ENCODE measurements around the gene NDUFS4.

NDUFS4 gene

DNA sequence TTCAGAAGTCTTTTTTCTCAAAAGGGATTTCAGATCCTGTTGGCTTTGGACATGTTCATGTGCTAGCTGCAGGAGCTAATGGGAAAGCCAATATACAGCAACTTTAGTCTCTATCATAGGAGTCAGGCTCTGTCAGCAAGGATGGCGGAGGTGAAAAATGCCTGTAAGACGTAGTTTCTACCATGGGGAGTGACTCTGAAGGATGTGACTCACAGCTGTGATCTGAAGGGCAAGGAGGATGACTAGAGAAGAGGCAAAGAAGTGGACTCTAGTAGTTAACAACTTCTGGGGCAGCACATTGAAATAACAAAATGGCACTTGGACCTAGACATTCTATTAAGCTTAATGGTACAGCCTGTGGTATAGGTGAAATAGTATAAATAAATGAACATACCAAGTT lies 3.1 kb upstream of the NDUFS4 start:
- no peaks in the 10 kb centered on the region for H3K9me3 Mint-ChIP-seq
- DNase-seq (ENCODE audit: low spot score in 2 of 2), result no peak
- H3K27ac Mint-ChIP-seq, result no peak overlapping the region
- H3K36me3 Mint-ChIP-seq, result peaks cover 5% of the 10 kb centered on the region
- peaks cover 17% of the 10 kb centered on the region for H3K4me1 Mint-ChIP-seq
- H3K4me3 Mint-ChIP-seq, result no peak overlapping the region
- no peak for ATAC-seq

DNA sequence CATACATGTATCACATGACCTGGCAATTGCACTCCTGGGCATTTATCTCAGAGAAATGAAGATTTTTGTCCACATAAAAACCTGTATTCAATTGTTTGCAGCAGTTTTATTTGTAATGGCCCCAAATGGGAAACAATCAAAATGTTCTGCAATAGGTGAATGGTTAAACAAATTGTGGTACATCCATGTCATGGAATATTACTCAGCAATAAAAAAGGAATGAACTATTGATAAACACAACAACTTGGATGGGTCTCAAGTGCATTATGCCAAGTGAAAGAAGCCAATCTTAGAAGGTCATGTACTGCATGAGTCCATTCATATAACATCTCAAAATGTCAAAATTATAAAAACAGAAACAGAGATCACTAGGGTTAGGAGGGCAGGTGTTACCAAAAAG lies 1.5 kb upstream of the NDUFS4 start:
- Mint-ChIP-seq H3K4me1 (peaks cover 33% of the 10 kb centered on the region), H3K4me3 (no peak overlapping the region), H3K36me3 (peaks cover 5% of the 10 kb centered on the region), H3K27ac (no peak overlapping the region), H3K9me3 (no peaks in the 10 kb centered on the region)
- ATAC-seq (no peak), DNase-seq (ENCODE audit: low spot score in 2 of 2) (no peak)

DNA sequence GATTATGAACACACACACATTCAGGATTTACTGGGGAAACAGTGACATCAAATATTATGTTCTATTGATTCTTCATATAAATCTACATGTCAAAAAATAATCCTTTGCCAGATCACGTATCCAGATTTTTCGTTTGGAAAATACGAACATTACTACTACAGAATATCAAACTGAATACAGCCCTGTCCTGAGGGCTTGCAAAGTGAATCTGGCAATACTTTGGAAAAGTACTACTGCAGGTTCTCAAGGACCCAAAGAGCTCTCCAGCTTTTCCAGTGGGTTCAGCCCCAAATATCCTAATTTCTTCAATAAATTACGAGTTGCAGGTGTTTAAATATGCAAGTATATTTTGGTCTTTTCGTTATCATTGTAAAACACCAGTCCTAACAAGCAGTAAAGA lies 411 bp upstream of the NDUFS4 start:
- ATAC-seq (no peak), DNase-seq (ENCODE audit: low spot score in 2 of 2) (no peak)
- no peaks in the 10 kb centered on the region for H3K9me3 Mint-ChIP-seq
- peak overlapping the region; percentile 99 for H3K4me3 Mint-ChIP-seq
- peak overlapping the region; percentile 99 for H3K27ac Mint-ChIP-seq
- peaks cover 39% of the 10 kb centered on the region for H3K4me1 Mint-ChIP-seq
- peaks cover 5% of the 10 kb centered on the region for H3K36me3 Mint-ChIP-seq

DNA sequence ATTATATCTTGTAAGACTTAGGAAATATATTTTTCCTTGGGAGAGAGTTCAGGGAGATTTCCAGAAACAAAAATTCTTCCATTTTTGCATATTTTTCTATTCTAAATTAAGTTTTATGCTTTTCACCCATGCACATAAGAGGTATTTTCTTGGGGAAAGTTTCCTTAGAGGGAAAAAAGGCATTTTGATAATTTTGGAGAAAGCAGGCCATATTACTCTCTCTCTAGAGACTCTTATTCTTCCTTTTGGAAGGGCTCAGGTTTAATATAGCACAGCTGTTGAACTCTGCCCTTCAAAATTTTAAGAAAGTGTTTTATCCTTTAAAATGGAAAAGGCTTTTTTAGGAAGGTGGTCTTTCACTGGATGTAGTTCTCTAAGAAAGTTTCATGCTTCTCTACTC lies 8.0 kb downstream of the NDUFS4 start:
- H3K4me1 Mint-ChIP-seq, result peaks cover 32% of the 10 kb centered on the region
- no peak overlapping the region for H3K4me3 Mint-ChIP-seq
- no peak for ATAC-seq
- no peaks in the 10 kb centered on the region for H3K36me3 Mint-ChIP-seq
- H3K9me3 Mint-ChIP-seq, result no peaks in the 10 kb centered on the region
- H3K27ac Mint-ChIP-seq, result no peak overlapping the region
- no peak for DNase-seq (ENCODE audit: low spot score in 2 of 2)

DNA sequence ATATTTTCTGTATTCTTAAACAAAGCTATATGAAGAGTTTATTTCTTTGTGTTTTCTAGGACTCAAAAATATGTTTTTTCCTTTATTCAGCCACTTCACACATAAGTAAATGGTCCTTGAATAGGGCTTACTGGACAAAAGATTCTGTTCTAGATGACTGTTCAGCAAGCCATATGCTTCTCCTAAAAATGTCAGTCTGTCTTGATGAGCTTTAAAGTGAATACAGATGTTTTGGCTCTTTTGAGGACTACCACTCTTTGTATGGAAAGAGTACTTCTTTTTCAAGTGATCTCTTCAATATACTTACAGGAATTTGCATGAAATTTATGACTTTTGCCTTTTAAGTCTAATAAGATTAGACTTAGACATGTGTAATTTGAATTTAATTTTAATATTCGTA lies 8.4 kb downstream of the NDUFS4 start:
- H3K4me1 Mint-ChIP-seq, result peaks cover 28% of the 10 kb centered on the region
- ATAC-seq (no peak), DNase-seq (ENCODE audit: low spot score in 2 of 2) (no peak)
- no peaks in the 10 kb centered on the region for H3K36me3 Mint-ChIP-seq
- H3K4me3 Mint-ChIP-seq, result no peak overlapping the region
- H3K9me3 Mint-ChIP-seq, result no peaks in the 10 kb centered on the region
- no peak overlapping the region for H3K27ac Mint-ChIP-seq

DNA sequence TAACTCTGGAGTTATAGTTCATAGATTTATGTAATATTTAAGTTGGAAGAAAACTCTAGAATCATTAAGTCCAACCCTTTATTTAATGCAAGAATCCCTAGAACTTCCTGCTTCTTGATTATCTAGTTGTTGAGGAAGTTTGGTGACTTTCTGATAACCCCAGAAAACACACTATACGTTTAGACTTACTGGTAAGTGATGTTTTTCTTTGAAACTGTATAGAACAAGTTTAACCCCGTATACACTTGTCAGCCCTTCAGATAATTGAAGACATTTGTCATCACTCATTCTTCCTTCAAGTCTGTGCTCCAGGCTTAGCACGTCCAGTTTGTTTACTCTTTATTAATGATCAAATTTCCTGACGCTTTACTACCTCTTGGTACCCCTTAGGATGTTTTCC lies 9.0 kb downstream of the NDUFS4 start:
- peaks cover 22% of the 10 kb centered on the region for H3K4me1 Mint-ChIP-seq
- no peak overlapping the region for H3K4me3 Mint-ChIP-seq
- DNase-seq (ENCODE audit: low spot score in 2 of 2) (no peak), ATAC-seq (no peak)
- no peak overlapping the region for H3K27ac Mint-ChIP-seq
- H3K9me3 Mint-ChIP-seq, result no peaks in the 10 kb centered on the region
- no peaks in the 10 kb centered on the region for H3K36me3 Mint-ChIP-seq

DNA sequence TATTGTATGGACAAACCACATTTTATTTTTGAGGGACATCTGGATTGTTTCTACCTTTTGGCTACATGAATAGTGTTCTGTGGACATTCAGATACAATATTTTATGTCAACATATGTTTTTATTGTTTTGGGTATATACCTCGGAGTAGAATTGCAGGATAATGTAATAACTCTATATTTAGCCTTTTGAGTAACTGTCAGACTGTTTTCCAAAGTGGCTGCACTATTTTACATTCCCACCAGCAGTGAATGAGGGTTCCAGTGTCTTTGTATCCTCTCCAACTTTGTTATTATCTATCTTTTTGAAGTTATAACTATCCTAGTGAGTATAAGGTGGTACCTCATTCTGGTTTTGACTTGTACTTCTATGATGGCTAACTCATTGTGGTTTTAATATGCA lies 11.0 kb downstream of the NDUFS4 start:
- peaks cover 9% of the 10 kb centered on the region for H3K4me1 Mint-ChIP-seq
- no peaks in the 10 kb centered on the region for H3K9me3 Mint-ChIP-seq
- DNase-seq (ENCODE audit: low spot score in 2 of 2), result no peak
- H3K27ac Mint-ChIP-seq, result no peak overlapping the region
- H3K36me3 Mint-ChIP-seq, result no peaks in the 10 kb centered on the region
- H3K4me3 Mint-ChIP-seq, result no peak overlapping the region
- no peak for ATAC-seq

DNA sequence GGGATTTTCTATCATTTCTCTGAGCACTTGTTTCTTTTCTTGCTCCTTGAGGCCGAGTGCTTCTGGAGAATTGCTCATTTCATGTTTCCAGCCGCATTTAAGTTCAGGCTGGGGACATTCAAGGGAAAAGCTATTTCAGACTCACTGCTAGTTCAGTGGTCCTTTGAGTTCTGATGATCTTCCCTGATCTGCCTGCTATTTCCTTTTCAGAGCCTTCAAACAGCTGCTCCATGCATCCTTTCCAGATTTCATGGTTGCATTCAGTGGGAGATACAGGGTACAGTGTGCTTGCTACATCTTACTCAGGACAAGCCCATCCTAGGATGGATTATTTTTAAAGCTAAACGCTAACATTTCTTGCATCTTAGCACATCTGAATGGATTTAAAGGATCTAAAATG lies 14.7 kb downstream of the NDUFS4 start:
- ATAC-seq (no peak), DNase-seq (ENCODE audit: low spot score in 2 of 2) (no peak)
- Mint-ChIP-seq H3K27ac (no peak overlapping the region), H3K9me3 (no peaks in the 10 kb centered on the region), H3K36me3 (no peaks in the 10 kb centered on the region), H3K4me3 (no peak overlapping the region), H3K4me1 (peaks cover 28% of the 10 kb centered on the region)

DNA sequence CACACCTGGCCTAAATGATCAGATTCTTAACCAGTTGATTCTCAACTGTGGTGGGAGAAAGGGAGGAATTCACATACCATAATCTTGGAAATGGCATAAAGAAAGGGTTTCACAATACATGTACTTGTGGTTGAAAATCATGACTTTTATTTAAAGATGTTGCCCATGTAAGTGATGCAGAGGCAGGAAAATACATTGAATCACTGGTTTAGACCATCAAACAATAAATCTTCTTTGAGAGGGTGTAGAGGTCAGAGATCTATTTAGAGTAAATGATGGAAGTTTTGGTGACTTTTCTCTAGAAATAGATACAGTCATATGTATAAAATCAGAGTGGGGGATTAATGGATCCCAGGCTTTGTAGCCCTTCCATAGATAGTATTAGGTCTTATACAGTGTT lies 15.4 kb downstream of the NDUFS4 start:
- H3K27ac Mint-ChIP-seq, result no peak overlapping the region
- H3K4me3 Mint-ChIP-seq, result no peak overlapping the region
- peaks cover 31% of the 10 kb centered on the region for H3K4me1 Mint-ChIP-seq
- no peaks in the 10 kb centered on the region for H3K36me3 Mint-ChIP-seq
- no peaks in the 10 kb centered on the region for H3K9me3 Mint-ChIP-seq
- ATAC-seq (no peak), DNase-seq (ENCODE audit: low spot score in 2 of 2) (no peak)

DNA sequence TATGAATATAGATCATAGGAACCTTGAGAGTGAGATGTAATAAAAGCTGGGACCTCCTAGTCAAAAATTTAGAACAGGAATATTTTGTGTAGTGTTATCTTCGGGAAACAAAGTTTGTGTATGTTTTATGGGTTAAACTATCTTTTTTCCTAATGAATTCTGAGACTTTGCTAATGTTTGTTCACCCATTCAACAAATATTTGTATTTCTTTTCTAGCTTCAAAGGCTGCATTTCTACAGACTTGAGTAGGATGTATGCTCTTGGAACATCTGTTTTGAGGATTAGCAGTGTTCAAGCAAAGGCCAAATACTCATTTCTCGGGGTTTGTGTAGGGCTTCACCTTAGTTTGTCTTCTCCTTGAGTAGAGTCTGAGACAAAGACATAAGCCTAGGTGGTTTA lies 16.2 kb downstream of the NDUFS4 start:
- no peaks in the 10 kb centered on the region for H3K9me3 Mint-ChIP-seq
- no peak overlapping the region for H3K27ac Mint-ChIP-seq
- DNase-seq (ENCODE audit: low spot score in 2 of 2), result no peak
- no peak overlapping the region for H3K4me3 Mint-ChIP-seq
- peaks cover 40% of the 10 kb centered on the region for H3K4me1 Mint-ChIP-seq
- no peaks in the 10 kb centered on the region for H3K36me3 Mint-ChIP-seq
- ATAC-seq, result no peak

DNA sequence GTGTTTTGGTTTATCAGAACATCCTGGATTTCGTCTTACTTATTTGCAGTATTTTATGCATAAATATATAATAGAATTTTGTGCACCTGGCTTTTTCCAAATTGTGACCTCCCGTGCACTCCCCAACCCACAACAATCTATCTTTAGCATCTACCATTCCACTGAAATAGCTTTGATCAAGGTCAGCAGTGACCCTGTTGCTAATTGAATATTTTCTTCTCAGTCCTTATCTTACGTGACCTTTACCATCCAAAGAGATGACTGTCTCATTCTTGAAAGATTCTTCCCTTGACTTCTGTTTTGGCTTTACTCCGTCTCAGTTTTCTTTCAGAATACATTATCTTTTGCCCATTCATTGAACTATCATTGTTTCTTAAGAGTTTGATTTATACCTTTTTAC lies 18.4 kb downstream of the NDUFS4 start:
- ATAC-seq (no peak), DNase-seq (ENCODE audit: low spot score in 2 of 2) (no peak)
- Mint-ChIP-seq H3K4me3 (no peak overlapping the region), H3K9me3 (no peaks in the 10 kb centered on the region), H3K36me3 (no peaks in the 10 kb centered on the region), H3K27ac (no peak overlapping the region), H3K4me1 (peaks cover 41% of the 10 kb centered on the region)

DNA sequence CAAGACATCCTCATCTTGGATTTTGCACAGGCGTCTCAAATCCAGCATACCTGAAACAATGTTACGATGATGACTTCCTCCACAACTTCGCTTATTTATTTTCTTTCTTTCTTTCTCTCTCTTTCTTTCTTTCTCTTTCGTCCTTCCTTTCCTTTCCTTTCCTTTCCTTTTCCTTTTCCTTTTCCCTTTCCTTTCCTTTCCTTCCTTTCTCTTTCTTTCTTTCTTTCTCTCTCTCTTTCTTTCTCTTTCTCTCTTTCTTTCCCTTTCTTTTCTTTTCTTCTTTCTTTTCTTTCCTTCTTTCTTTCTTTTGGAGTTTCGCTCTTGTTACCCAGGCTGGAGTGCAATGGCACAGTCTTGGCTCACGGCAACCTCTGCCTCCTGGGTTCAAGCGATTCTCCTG lies 20.1 kb downstream of the NDUFS4 start:
- Mint-ChIP-seq H3K4me1 (peaks cover 41% of the 10 kb centered on the region), H3K9me3 (no peaks in the 10 kb centered on the region), H3K36me3 (no peaks in the 10 kb centered on the region), H3K27ac (no peak overlapping the region), H3K4me3 (no peak overlapping the region)
- ATAC-seq, result no peak
- DNase-seq (ENCODE audit: low spot score in 2 of 2), result no peak

DNA sequence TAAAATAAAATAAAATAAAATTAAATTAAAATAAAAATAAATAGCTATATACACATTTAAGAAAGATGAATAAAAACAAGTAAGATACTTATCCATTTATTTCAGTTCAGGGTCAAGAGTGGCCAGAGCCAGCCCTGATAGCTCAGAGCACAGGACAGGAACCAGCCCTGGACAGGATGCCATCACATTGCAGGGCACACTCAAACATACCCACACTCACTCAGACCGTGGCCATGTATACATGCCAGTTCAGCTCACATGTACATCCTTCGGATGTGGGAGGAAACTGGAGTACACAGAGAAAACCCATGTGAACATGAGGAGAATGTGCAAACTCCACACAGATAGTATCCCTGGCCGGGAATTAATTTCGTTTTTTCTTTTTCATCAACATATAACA lies 21.8 kb downstream of the NDUFS4 start:
- no peak for ATAC-seq
- H3K4me1 Mint-ChIP-seq, result peaks cover 40% of the 10 kb centered on the region
- H3K27ac Mint-ChIP-seq, result no peak overlapping the region
- no peak overlapping the region for H3K4me3 Mint-ChIP-seq
- no peaks in the 10 kb centered on the region for H3K9me3 Mint-ChIP-seq
- DNase-seq (ENCODE audit: low spot score in 2 of 2), result no peak
- H3K36me3 Mint-ChIP-seq, result no peaks in the 10 kb centered on the region

DNA sequence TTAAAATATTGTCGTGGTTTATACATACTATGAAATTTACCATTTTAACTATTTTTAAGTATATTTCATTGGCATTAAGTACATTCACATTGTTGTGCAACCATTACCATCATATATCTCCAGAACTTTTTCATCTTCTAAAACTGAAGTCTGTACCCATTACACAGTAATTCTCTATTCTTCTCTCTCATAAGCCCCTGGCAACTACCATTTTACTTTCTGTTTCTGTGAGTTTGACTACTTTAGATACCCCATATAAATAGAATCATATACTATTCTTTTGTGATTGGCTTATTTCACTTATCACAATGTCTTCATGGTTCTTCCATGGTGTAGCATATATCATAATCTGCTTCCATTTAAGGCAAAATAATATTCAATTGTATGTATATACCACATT lies 30.3 kb downstream of the NDUFS4 start:
- no peaks in the 10 kb centered on the region for H3K9me3 Mint-ChIP-seq
- DNase-seq (ENCODE audit: low spot score in 2 of 2) (no peak), ATAC-seq (no peak)
- no peaks in the 10 kb centered on the region for H3K36me3 Mint-ChIP-seq
- H3K4me1 Mint-ChIP-seq, result peaks cover 40% of the 10 kb centered on the region
- H3K27ac Mint-ChIP-seq, result no peak overlapping the region
- H3K4me3 Mint-ChIP-seq, result no peak overlapping the region

DNA sequence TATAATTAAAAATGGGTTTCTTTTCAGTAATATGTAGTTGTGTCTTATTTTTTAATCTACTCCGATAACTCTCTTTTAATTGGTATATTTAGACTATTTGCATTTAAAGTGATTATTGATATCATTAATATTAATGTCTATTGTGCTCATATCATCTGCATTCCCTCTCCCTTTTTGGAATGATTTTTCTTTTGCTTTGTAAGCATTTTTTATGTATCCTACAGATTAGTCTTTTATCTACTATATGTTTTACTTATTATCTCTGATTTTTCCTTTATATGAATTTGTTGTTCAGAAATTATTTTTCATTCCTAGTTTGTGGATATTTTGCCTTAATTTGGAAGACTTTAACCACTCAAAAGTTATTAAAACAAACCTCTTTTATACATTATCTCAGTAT lies 34.0 kb downstream of the NDUFS4 start:
- Mint-ChIP-seq H3K36me3 (no peaks in the 10 kb centered on the region), H3K27ac (no peak overlapping the region), H3K9me3 (no peaks in the 10 kb centered on the region), H3K4me1 (peaks cover 32% of the 10 kb centered on the region), H3K4me3 (no peak overlapping the region)
- no peak for DNase-seq (ENCODE audit: low spot score in 2 of 2)
- no peak for ATAC-seq

DNA sequence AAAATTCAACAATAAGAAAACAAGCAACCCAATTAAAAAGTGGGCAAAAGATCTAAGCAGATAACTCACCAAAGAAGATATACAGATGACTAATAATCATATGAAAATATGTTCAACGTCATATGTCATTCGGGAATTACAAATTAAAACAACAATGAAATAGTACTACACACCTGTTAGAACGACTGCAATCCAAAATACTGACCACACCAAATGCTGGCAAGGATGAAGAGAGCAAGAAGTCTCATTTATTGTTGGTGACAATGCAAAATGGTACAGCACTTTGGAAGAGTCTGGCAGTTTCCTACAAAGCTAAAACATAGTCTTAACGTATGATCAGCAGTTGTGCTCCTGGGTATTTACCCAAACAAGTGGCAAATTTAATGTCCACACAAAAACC lies 37.5 kb downstream of the NDUFS4 start:
- DNase-seq (ENCODE audit: low spot score in 2 of 2), result no peak
- no peak for ATAC-seq
- no peak overlapping the region for H3K27ac Mint-ChIP-seq
- peaks cover 2% of the 10 kb centered on the region for H3K36me3 Mint-ChIP-seq
- H3K9me3 Mint-ChIP-seq, result no peaks in the 10 kb centered on the region
- peaks cover 19% of the 10 kb centered on the region for H3K4me1 Mint-ChIP-seq
- no peak overlapping the region for H3K4me3 Mint-ChIP-seq

DNA sequence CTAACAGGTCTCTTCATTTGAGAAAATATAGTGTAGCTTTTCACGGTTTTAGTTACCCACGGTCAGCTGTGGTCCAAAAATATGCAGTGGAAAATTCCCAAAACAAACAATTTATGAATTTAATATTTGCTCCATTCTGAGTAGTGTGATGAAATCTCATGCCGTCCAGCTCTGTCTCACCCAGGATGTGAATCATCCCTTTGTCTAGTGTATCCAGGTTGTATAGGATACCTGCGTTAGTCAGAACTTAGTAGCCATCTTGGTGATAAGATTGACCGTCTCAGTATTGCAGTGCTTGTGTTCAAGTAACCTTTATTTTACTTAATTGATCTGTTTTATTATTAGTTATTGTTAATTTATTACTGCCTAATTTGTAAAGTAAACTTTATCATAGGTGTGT lies 41.1 kb downstream of the NDUFS4 start:
- Mint-ChIP-seq H3K4me3 (no peak overlapping the region), H3K9me3 (no peaks in the 10 kb centered on the region), H3K4me1 (no peaks in the 10 kb centered on the region), H3K27ac (no peak overlapping the region), H3K36me3 (peaks cover 29% of the 10 kb centered on the region)
- DNase-seq (ENCODE audit: low spot score in 2 of 2) (no peak), ATAC-seq (no peak)
